Measurements from ENCODE around the gene SLC1A5.

SLC1A5 gene

DNA sequence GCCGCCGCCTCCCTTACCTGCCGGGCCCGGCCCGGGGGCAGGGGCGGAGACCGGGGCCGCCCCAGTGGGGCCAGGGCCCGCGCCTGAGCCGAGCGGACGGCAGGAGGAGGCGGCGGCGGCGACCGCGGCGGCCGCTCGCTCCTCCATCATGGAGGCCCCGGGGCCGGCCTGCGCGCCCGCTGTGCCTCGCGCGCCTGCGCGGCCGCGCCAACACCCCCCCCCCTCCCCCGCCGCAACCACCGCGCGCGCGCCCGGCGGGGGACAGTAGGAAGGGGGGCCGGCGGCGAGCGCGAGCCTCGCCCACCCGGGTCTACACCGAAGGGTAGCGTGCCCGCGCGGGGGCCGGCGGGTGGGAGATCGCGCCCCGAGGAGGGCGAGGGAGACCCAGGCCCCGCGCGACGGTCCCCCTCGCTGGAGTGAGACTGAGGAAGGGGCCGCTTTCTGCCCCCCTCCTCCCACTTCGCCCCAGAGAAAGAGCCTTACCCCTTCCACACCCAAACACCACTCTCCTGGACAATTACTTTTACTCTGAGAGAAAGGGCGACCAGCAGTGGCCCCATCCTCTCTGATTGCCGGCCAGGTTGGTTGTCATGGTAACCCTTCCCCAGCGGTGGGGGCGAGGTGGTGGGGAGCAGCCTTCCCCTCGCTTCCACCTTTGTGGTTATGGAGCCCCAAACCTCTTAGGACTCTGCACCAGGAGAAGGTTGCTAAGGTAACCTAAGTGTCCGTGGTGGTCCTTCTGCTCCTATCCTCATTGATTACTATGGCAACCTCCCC, 41.9 kb downstream of the SLC1A5 start, which contains the start of gene STRN4:
Gene STRN4, minus strand, starts transcription at position 170 of the 777 bp plus-strand sequence. Its CDS starts 20 bp downstream, at position 150.
- peak within 1 kb of the TSS; percentile 81 to 86 for H3K4me3 ChIP-seq (ENCODE audit: low read depth in 1 of 2, low read length in 2 of 2)
- H3K9me3 ChIP-seq (ENCODE audit: low read length), result no peaks in the 10 kb centered on the region
- peaks cover 6% of the 10 kb centered on the region for H3K36me3 ChIP-seq (ENCODE audit: insufficient read depth, low read length)
- H3K27ac ChIP-seq (ENCODE audit: low read depth, low read length), result peak within 1 kb of the TSS; percentile 82
- peaks cover 38% of the 10 kb centered on the region for H3K4me1 ChIP-seq (ENCODE audit: insufficient read depth, low read length)
- peak within 1 kb of the TSS; percentile 81 for H3K9ac ChIP-seq (ENCODE audit: low read length)
- H3K27me3 ChIP-seq (ENCODE audit: control insufficient read depth in 1 of 2, insufficient read depth in 2 of 2, low read length in 2 of 2), result no peaks in the 10 kb centered on the region

GRCh38 chr19:46745521-46746280, 42.7 kb downstream of the SLC1A5 start, which contains the start of gene FKRP:
TSS of gene FKRP (plus strand) at chr19:46746057. CDS start at chr19:46755451, 9,394 bp downstream.
- H3K27ac ChIP-seq (ENCODE audit: low read depth, low read length), result peak within 1 kb of the TSS; percentile 82
- peak within 1 kb of the TSS; percentile 81 for H3K9ac ChIP-seq (ENCODE audit: low read length)
- H3K4me3 ChIP-seq (ENCODE audit: low read depth in 1 of 2, low read length in 2 of 2), result peak within 1 kb of the TSS; percentile 81 to 86
- no peaks in the 10 kb centered on the region for H3K9me3 ChIP-seq (ENCODE audit: low read length)
- peaks cover 45% of the 10 kb centered on the region for H3K4me1 ChIP-seq (ENCODE audit: insufficient read depth, low read length)
- H3K36me3 ChIP-seq (ENCODE audit: insufficient read depth, low read length), result peaks cover 4% of the 10 kb centered on the region
- H3K27me3 ChIP-seq (ENCODE audit: control insufficient read depth in 1 of 2, insufficient read depth in 2 of 2, low read length in 2 of 2), result no peaks in the 10 kb centered on the region

DNA sequence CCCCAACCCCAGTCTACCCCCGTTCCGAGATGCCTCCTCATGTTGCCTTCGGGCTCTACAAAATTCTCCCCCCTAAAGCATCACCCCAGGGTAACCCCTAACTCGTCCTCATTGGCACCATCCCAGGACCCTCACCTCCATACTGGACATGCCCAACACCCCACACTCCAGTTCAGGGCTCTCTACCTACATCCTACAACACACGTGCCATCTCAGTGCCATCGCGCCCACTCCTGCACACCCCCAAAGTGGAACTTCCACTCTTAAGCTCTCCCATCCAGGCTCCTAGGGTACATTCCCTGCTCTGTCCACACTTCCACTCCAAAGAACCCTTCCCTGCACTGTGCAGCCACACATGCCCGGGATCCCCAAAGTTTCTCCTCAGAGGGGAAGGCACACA, 43.4 kb downstream of the SLC1A5 start:
- Histone ChIP-seq H3K9ac (ENCODE audit: low read length) (peak overlapping the region; percentile 81), H3K36me3 (ENCODE audit: insufficient read depth, low read length) (no peaks in the 10 kb centered on the region), H3K4me1 (ENCODE audit: insufficient read depth, low read length) (peaks cover 50% of the 10 kb centered on the region), H3K27me3 (ENCODE audit: control insufficient read depth in 1 of 2, insufficient read depth in 2 of 2, low read length in 2 of 2) (no peaks in the 10 kb centered on the region), H3K4me3 (ENCODE audit: low read depth in 1 of 2, low read length in 2 of 2) (peak overlapping the region; percentile 81 to 86), H3K9me3 (ENCODE audit: low read length) (no peaks in the 10 kb centered on the region), H3K27ac (ENCODE audit: low read depth, low read length) (no peak overlapping the region)

- Histone ChIP-seq H3K9ac (ENCODE audit: low read length) (peak overlapping the region; percentile 81), H3K9me3 (ENCODE audit: low read length) (no peaks in the 10 kb centered on the region), H3K4me3 (ENCODE audit: low read depth in 1 of 2, low read length in 2 of 2) (peak overlapping the region in 1 of 2 donors; percentile 81), H3K36me3 (ENCODE audit: insufficient read depth, low read length) (no peaks in the 10 kb centered on the region), H3K27me3 (ENCODE audit: control insufficient read depth in 1 of 2, insufficient read depth in 2 of 2, low read length in 2 of 2) (no peaks in the 10 kb centered on the region), H3K27ac (ENCODE audit: low read depth, low read length) (no peak overlapping the region), H3K4me1 (ENCODE audit: insufficient read depth, low read length) (peaks cover 59% of the 10 kb centered on the region)
These were observed 44.2 kb downstream of the SLC1A5 start for GRCh38 chr19:46744005-46744691.

GRCh38 chr19:46742926-46743480, 45.4 kb downstream of the SLC1A5 start:
- Histone ChIP-seq H3K4me1 (ENCODE audit: insufficient read depth, low read length) (peaks cover 64% of the 10 kb centered on the region), H3K4me3 (ENCODE audit: low read depth in 1 of 2, low read length in 2 of 2) (no peak overlapping the region), H3K9ac (ENCODE audit: low read length) (no peak overlapping the region), H3K27me3 (ENCODE audit: control insufficient read depth in 1 of 2, insufficient read depth in 2 of 2, low read length in 2 of 2) (no peaks in the 10 kb centered on the region), H3K36me3 (ENCODE audit: insufficient read depth, low read length) (peaks cover 9% of the 10 kb centered on the region), H3K9me3 (ENCODE audit: low read length) (no peaks in the 10 kb centered on the region), H3K27ac (ENCODE audit: low read depth, low read length) (no peak overlapping the region)

- H3K9ac ChIP-seq (ENCODE audit: low read length), result no peak overlapping the region
- H3K4me3 ChIP-seq (ENCODE audit: low read depth in 1 of 2, low read length in 2 of 2), result no peak overlapping the region
- no peak overlapping the region for H3K27ac ChIP-seq (ENCODE audit: low read depth, low read length)
- H3K4me1 ChIP-seq (ENCODE audit: insufficient read depth, low read length), result peaks cover 57% of the 10 kb centered on the region
- H3K9me3 ChIP-seq (ENCODE audit: low read length), result no peaks in the 10 kb centered on the region
- peaks cover 22% of the 10 kb centered on the region for H3K36me3 ChIP-seq (ENCODE audit: insufficient read depth, low read length)
- no peaks in the 10 kb centered on the region for H3K27me3 ChIP-seq (ENCODE audit: control insufficient read depth in 1 of 2, insufficient read depth in 2 of 2, low read length in 2 of 2)
These were observed 46.9 kb downstream of the SLC1A5 start for GRCh38 chr19:46741447-46741846.

DNA sequence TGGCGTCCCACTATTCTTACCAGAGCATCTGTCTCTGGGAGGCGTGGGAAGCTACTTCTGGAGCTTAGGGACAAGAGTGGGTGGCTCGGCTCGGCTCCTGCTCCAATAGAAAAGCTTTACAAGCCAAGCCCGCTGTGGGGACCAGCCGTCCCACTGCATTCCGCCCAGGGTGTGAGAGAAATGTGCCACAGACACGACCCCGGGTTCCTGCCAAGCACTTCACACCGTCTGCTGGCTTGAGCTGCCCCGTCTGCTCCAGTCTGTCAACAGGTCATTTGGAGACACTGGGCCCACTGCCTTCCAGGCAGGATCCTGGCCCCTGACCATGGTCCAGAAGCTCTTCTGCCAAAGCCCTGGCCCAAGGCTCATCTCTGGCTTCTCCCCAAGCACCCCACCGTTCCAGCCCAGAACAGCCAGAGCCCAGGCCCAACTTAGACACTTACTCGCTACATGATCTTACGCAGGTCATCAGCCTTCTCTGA, 49.1 kb downstream of the SLC1A5 start:
- no peak overlapping the region for H3K27ac ChIP-seq (ENCODE audit: low read depth, low read length)
- H3K4me1 ChIP-seq (ENCODE audit: insufficient read depth, low read length), result peaks cover 47% of the 10 kb centered on the region
- no peak overlapping the region for H3K4me3 ChIP-seq (ENCODE audit: low read depth in 1 of 2, low read length in 2 of 2)
- no peaks in the 10 kb centered on the region for H3K27me3 ChIP-seq (ENCODE audit: control insufficient read depth in 1 of 2, insufficient read depth in 2 of 2, low read length in 2 of 2)
- H3K9ac ChIP-seq (ENCODE audit: low read length), result no peak overlapping the region
- peaks cover 31% of the 10 kb centered on the region for H3K36me3 ChIP-seq (ENCODE audit: insufficient read depth, low read length)
- no peaks in the 10 kb centered on the region for H3K9me3 ChIP-seq (ENCODE audit: low read length)

GRCh38 chr19:46737761-46738171, 50.6 kb downstream of the SLC1A5 start:
- Histone ChIP-seq H3K4me1 (ENCODE audit: insufficient read depth, low read length) (peaks cover 35% of the 10 kb centered on the region), H3K9me3 (ENCODE audit: low read length) (no peaks in the 10 kb centered on the region), H3K36me3 (ENCODE audit: insufficient read depth, low read length) (peaks cover 46% of the 10 kb centered on the region), H3K27me3 (ENCODE audit: control insufficient read depth in 1 of 2, insufficient read depth in 2 of 2, low read length in 2 of 2) (no peaks in the 10 kb centered on the region), H3K27ac (ENCODE audit: low read depth, low read length) (no peak overlapping the region), H3K4me3 (ENCODE audit: low read depth in 1 of 2, low read length in 2 of 2) (no peak overlapping the region), H3K9ac (ENCODE audit: low read length) (no peak overlapping the region)

DNA sequence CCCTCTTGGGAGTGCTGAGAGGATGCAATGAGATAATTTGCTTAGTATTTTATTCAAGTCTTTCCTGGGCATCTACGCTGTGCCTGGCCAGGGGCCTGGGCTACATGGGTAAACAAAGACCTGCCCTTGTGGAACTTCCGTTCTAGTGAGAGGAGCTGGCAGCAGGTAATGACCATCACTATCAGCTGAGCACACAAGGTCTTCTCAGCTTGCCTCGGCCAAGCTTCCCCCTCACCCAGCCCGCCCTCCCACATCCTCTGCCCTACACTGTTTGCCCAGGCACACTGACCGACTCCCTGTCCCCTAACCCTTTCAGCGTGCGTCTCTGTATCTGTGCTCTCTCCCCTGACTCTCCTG, 51.1 kb downstream of the SLC1A5 start:
- H3K27ac ChIP-seq (ENCODE audit: low read depth, low read length), result no peak overlapping the region

DNA sequence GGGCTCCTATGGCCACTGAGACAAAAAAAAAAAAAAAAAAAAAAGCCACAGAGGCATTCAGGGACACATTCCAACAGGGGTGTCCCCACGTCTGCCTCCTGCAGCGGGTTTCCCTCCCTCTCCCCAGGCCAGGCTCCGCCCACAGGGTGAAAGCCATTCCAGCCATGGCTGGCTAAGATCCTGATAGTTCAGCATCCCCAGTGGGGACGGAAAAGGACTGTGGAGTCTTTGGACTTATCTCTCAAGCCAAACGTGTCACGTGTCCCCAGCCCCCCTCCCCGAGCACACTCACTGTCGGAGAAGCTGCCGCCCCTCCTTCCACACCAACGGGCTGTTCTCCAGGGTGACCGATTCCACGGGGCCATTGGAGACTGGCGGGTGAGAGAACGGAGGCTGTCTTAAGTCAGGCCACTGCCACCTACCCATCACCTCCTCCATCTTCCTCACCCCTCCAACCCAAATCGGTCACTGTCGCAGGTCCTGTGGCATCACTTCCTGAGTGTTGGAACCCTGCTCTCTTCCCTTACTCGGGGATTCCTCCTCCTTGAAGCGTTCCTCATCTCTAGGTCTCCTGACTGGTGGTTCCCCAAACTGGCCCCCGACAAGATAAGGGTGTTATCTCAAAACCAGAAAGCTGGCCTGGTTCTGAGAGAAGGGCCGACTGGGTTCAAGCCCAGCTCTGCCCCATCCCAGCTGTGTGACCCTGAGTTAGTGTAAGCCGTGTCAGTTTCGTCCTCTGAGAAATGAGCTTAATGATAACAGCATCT, 51.7 kb downstream of the SLC1A5 start:
- peaks cover 27% of the 10 kb centered on the region for H3K4me1 ChIP-seq (ENCODE audit: insufficient read depth, low read length)
- H3K27ac ChIP-seq (ENCODE audit: low read depth, low read length), result no peak overlapping the region
- no peak overlapping the region for H3K9ac ChIP-seq (ENCODE audit: low read length)
- H3K9me3 ChIP-seq (ENCODE audit: low read length), result no peaks in the 10 kb centered on the region
- H3K36me3 ChIP-seq (ENCODE audit: insufficient read depth, low read length), result peaks cover 50% of the 10 kb centered on the region
- H3K27me3 ChIP-seq (ENCODE audit: control insufficient read depth in 1 of 2, insufficient read depth in 2 of 2, low read length in 2 of 2), result no peaks in the 10 kb centered on the region
- H3K4me3 ChIP-seq (ENCODE audit: low read depth in 1 of 2, low read length in 2 of 2), result no peak overlapping the region

More for the DNA sequence above, 51.1 kb downstream of the SLC1A5 start:
- Histone ChIP-seq H3K27me3 (ENCODE audit: control insufficient read depth in 1 of 2, insufficient read depth in 2 of 2, low read length in 2 of 2) (no peaks in the 10 kb centered on the region), H3K36me3 (ENCODE audit: insufficient read depth, low read length) (peaks cover 50% of the 10 kb centered on the region), H3K4me3 (ENCODE audit: low read depth in 1 of 2, low read length in 2 of 2) (no peak overlapping the region), H3K9ac (ENCODE audit: low read length) (no peak overlapping the region), H3K4me1 (ENCODE audit: insufficient read depth, low read length) (peaks cover 33% of the 10 kb centered on the region), H3K9me3 (ENCODE audit: low read length) (no peaks in the 10 kb centered on the region)
